ENCODE results near the gene C6orf163.

Gene C6orf163

DNA sequence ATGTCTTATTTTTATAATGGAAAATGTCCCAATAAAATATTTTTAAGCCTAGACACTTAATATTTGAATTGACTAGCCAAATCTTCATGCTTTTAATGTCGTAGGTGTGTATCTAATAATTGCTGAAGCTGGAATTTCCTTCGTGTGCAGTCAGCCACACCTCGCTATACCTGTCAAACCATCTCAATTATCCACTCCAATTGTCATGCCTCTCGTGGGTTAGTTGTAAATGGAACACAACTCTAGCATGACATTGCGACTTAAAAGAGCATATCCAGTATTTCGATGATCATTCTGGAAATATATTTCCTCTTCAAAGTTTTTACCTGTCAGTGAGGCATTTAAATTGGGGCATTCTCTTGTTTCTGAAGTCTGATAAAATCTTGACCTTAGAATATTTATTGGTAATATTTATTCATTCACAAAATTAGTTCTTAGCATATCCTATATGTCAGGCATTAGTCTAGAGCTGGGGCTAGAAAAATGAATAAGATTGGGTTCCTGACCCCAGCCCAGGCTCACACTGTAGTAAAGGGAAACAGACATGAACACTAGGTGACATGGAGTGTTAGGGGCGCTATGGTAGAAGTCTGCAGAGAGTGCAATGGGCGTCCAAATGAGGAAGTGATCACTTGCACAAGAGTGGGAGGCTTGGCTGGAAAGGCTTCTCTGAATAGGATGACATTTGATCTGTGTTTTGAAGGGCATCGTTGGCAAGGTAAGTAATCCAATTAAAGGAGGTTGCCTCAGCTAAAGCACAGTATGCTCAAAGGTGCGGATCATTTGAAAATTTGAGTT, 52.2 kb downstream of the C6orf163 start:
- H3K4me3 ChIP-seq (ENCODE audit: low read depth, low read length) = no peak overlapping the region
- ChIA-PET POLR2A (no interaction called here), CTCF (no interaction called here)
- no peak for TF ChIP-seq CTCF (IDR thresholded peaks at IDR 0.05; ENCODE audit: insufficient read depth, low read length, missing control alignments)
- DNase-seq (ENCODE audit: low read depth, low spot score) = no peak

DNA sequence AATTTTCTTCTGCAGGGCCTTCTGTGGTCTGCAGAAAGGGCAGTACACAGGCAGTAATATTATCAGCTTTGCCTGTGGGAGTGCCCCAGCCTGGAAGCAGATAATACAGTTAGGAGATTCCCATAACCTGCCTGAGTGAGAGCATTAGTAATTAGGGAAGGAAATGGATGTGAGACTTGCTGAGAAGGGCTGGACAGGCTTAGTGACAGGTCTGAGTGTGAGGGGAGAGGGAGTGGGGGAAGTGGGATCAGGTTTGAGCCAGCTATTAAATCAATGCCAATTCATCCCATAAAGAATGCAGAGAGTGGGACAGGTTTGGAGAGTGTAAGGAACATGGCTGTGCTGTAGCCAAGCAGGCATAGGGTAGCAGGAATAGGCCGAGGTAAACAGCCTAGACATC, 53.0 kb downstream of the C6orf163 start:
- ChIA-PET POLR2A (no interaction called here), CTCF (no interaction called here)
- no peak overlapping the region for H3K4me3 ChIP-seq (ENCODE audit: low read depth, low read length)
- no peak for DNase-seq (ENCODE audit: low read depth, low spot score)
- no peak for TF ChIP-seq CTCF (IDR thresholded peaks at IDR 0.05; ENCODE audit: insufficient read depth, low read length, missing control alignments)

DNA sequence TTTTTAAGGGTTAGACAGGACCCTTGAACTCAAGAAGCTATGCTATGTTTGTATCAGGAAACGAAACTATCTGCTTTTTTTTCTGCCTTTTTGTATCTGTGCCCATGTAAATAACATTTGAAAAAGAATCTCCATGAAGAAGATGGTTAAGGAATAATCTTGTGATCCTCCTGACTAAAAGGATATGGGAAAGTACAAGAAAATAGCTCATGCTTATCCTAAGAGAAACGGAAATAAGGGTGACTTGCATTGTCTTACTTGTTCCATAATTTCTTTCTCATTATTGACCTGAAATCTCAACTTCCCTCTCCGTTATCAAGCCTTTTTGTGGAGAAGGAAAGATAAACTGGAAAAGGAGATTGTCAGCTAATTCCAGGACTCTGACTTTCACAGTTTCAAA, 57.2 kb downstream of the C6orf163 start:
- ChIA-PET CTCF (interaction anchor here (4.2 kb wide), 1 partner anchor 8 kb away, joined by 29 read pairs; no protein-coding TSS in a partner anchor), POLR2A (no interaction called here)
- no peak for DNase-seq (ENCODE audit: low read depth, low spot score)
- H3K4me3 ChIP-seq (ENCODE audit: low read depth, low read length) = no peak overlapping the region
- no peak for TF ChIP-seq CTCF (IDR thresholded peaks at IDR 0.05; ENCODE audit: insufficient read depth, low read length, missing control alignments)

- TF ChIP-seq CTCF (IDR thresholded peaks at IDR 0.05; ENCODE audit: insufficient read depth, low read length, missing control alignments) = no peak
- no peak for DNase-seq (ENCODE audit: low read depth, low spot score)
- H3K4me3 ChIP-seq (ENCODE audit: low read depth, low read length) = peak overlapping the region; percentile 85
- ChIA-PET CTCF (interaction anchor here (0.6 to 1.0 kb wide), 2 partner anchors 268 to 329 kb away, joined by 3 read pairs; no protein-coding TSS in a partner anchor), POLR2A (no interaction called here)
These were observed 62.9 kb downstream of the C6orf163 start for GRCh38 chr6:87407561-87407900.

DNA sequence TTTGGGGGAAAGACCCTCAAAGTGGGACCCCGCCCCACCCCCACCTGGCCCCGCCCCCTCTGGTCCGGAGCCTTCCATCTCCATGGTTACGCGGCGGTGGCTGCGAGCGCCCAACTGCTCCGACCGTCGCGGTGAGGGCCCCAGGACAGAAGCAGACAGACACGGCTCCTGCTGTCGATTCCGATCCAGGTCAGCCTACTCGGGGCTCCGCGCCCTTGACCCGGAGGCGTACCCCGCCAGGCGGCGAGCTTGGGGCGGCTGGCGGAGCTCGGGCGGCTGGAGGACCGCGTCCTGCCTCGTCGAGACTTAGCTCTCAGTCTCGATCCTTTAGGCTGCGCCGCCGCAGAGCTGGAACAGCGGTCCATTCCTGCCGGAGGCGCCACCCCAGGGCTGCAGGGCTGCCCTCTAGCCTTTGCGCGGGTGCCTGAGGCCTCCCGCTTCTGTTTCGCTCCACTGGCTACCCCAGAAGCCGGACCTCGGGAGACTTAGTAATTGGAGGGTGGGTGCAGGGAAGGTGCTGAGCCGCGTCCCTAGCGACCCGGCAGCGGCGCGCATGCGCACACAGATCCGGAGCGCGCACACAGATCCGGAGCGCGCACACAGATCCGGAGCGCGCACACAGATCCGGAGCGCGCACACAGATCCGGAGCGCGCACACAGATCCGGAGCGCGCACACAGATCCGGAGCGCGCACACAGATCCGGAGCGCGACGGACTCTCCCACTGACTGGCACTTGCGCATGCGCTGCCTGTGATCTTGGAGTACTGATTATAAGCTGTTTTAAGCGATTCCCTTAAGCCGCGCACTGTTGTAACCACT, 63.5 kb downstream of the C6orf163 start, which contains the start of gene CFAP206:
Gene CFAP206, plus strand, starts transcription at position 72 of the 820 bp plus-strand sequence. CDS start 1,868 bp downstream, outside the sequence.
- H3K4me3 ChIP-seq (ENCODE audit: low read depth, low read length) = peak within 1 kb of the TSS; percentile 85
- peak; percentile 1 for TF ChIP-seq CTCF (IDR thresholded peaks at IDR 0.05; ENCODE audit: insufficient read depth, low read length, missing control alignments)
- POLR2A ChIA-PET = interaction anchor here (1.2 kb wide), 1 partner anchor 15 kb away, joined by 3 read pairs; no protein-coding TSS in a partner anchor
- no peak for DNase-seq (ENCODE audit: low read depth, low spot score)
- CTCF ChIA-PET = interaction anchor here (0.6 to 1.0 kb wide), 3 partner anchors 86 to 329 kb away, joined by 3 read pairs; partner anchors contain the start of gene SMIM8

DNA sequence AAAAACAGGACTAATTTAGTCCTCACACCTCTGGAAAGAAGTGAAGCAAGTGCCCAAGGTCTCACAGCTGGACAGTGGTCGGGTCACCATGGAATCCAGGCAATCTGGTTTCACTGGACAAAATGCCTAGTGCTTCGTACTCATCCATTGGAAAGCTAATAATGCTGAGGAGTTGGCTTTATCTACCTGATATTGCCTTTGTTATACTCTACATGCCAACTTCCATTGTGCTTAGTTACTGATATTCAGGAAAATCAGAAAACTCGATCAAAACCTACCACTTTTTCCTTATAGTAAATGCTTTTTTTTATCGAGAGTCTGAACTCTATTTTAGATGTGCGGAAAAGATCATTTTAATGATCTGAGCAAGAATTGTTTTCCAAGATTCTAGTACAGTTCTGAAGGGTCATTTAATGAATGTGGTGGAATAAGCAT, 64.1 kb downstream of the C6orf163 start:
- ChIA-PET POLR2A (interaction anchor here (1.2 kb wide), 1 partner anchor 16 kb away, joined by 3 read pairs; no protein-coding TSS in a partner anchor), CTCF (interaction anchor here (0.6 to 1.0 kb wide), 5 partner anchors 16 to 342 kb away, joined by 3 read pairs; partner anchors contain the start of gene SMIM8)
- DNase-seq (ENCODE audit: low read depth, low spot score) = no peak
- TF ChIP-seq CTCF (IDR thresholded peaks at IDR 0.05; ENCODE audit: insufficient read depth, low read length, missing control alignments) = no peak
- peak overlapping the region; percentile 66 for H3K4me3 ChIP-seq (ENCODE audit: low read depth, low read length)

Data from AG04449 (cell line).